AG09319 (cell line): Measurements from ENCODE around the gene HAUS5.
"Not testable (repeated sequence)": the region's sequence is repeated elsewhere in the genome, so short reads cannot be mapped to it uniquely, and the experiment has no call there.

Source experiments
- DNase-seq: peaks from one replicate; pipeline ENCODE4 v3.0.0-alpha.2; 2010; ENCODE audit warnings: low read depth; ENCODE audit errors: extremely low read depth
- CTCF ChIP-seq: IDR thresholded peaks from 2 replicates; pipeline ENCODE4 v1.5.1; 2011; ENCODE audit warnings: low read depth, mild to moderate bottlenecking, inconsistent platforms, low read length, moderate library complexity

HAUS5 gene

GRCh38 chr19:35592226-35592625, 20.3 kb upstream of the HAUS5 start:
- peak; percentile 46 for TF ChIP-seq CTCF

GRCh38 chr19:35595026-35595425, 17.5 kb upstream of the HAUS5 start:
- DNase-seq, result not testable (repeated sequence)

More at GRCh38 chr19:35592226-35592625, 20.3 kb upstream of the HAUS5 start:
- DNase-seq, result no peak

- TF ChIP-seq CTCF, result no peak
- no peak for DNase-seq
These were observed 16.6 kb upstream of the HAUS5 start for GRCh38 chr19:35595928-35596327.

- no peak for TF ChIP-seq CTCF
- DNase-seq, result no peak
These were observed 16.1 kb upstream of the HAUS5 start for GRCh38 chr19:35596366-35596999.

- no peak for TF ChIP-seq CTCF
- no peak for DNase-seq
These were observed 10.6 kb upstream of the HAUS5 start for GRCh38 chr19:35601971-35602370.

- DNase-seq, result not testable (repeated sequence)
These were observed 8.1 kb upstream of the HAUS5 start for GRCh38 chr19:35604436-35604835.

- not testable (repeated sequence) for DNase-seq
These were observed 5.4 kb upstream of the HAUS5 start for GRCh38 chr19:35607170-35607569.

GRCh38 chr19:35607661-35608060, 4.9 kb upstream of the HAUS5 start:
- no peak for TF ChIP-seq CTCF
- no peak for DNase-seq

- DNase-seq, result no peak
- TF ChIP-seq CTCF, result no peak
These were observed 4.3 kb upstream of the HAUS5 start for GRCh38 chr19:35608251-35608650.
